K562 (cell line): ENCODE data around the gene RPAP2. TPM values are rescaled to one million over a fixed set of nuclear protein-coding genes. Genes with fewer than 3 reads are reported as not detected.
"Not testable (repeated sequence)": the region's sequence is repeated elsewhere in the genome, so short reads cannot be mapped to it uniquely, and the experiment has no call there.

Source experiments
- ATAC-seq: fragments of 200-7000 bp; cut with Tn5 transposase; 3 replicates; pipeline ENCODE4 v1.9.1; 2020; ENCODE audit warnings: moderate library complexity
- BruUV-seq: library from RNA; stranded (reverse); fragments of 400-500 nt; replicated peaks from 2 replicates; lab custom pipeline; 2021; lab: Mats Ljungman, UMichigan
- CTCF ChIA-PET: fragments of 300-600 bp; formaldehyde crosslinking; extraction: SDS; loops from one replicate; lab custom pipeline; 2021; ENCODE audit warnings: low intra/inter-chr PET ratio; lab: Yijun Ruan, JAX
- POLR2A ChIA-PET: fragments of 300-600, 350-650 bp; sonication (Branson Sonifier 250); formaldehyde crosslinking; extraction: SDS; loops from one replicate; lab custom pipeline; 2021; ENCODE audit warnings: antibody characterized with exemption, inconsistent platforms; lab: Yijun Ruan, JAX
- DNase-seq, 4 experiments: peaks; one replicate each; pipeline versions ENCODE4 v3.0.0 to v3.0.0-alpha.2; 2011 to 2018; ENCODE audit warnings: low spot score in 3 of 4, mixed read lengths in 3 of 4; ENCODE audit errors: extremely low read depth in 1 of 4
- FAIRE-seq: peaks from 2 replicates; lab custom pipeline; 2011; peaks lifted over from hg19 to GRCh38; lab: Jason Lieb, UNC
- H2AFZ ChIP-seq: 2 replicates; pipeline ENCODE4 v1.6.0; 2011; ENCODE audit warnings: low read depth, low read length, control low read depth, inconsistent platforms
- H3K27ac ChIP-seq: fragments of 200-600 bp; 3 replicates; pipeline ENCODE4 v1.8.0; 2011; ENCODE audit warnings: low read depth, mild to moderate bottlenecking, control low read depth, inconsistent platforms, low read length, moderate library complexity, mixed read lengths; ENCODE audit errors: extremely low read depth
- H3K27me3 ChIP-seq, 2 experiments: fragments of 300-600 bp in 1 of 2; 2 replicates in 1 of 2; 3 replicates in 1 of 2; pipeline versions ENCODE4 v1.6.0 to v1.8.0; 2011; ENCODE audit warnings: inconsistent platforms in 2 of 2, low read length in 2 of 2, mild to moderate bottlenecking in 1 of 2, mixed read lengths in 1 of 2, moderate library complexity in 1 of 2; ENCODE audit not compliant: control insufficient read depth in 2 of 2, insufficient read depth in 2 of 2
- H3K36me3 ChIP-seq: fragments of 300-600 bp; 3 replicates; pipeline ENCODE4 v1.8.0; 2011; ENCODE audit warnings: mild to moderate bottlenecking, low read length, inconsistent platforms; ENCODE audit not compliant: control insufficient read depth, insufficient read depth
- H3K4me1 ChIP-seq, 2 experiments: fragments of 200-600 bp in 1 of 2; replicated peaks in 1 of 2; 2 replicates in 1 of 2; 3 replicates in 1 of 2; pipeline versions ENCODE4 v1.5.1 to v1.8.0; 2011; ENCODE audit warnings: inconsistent platforms in 2 of 2, low read length in 2 of 2, mild to moderate bottlenecking in 1 of 2, mixed read lengths in 1 of 2, moderate library complexity in 1 of 2; ENCODE audit not compliant: control insufficient read depth in 2 of 2, insufficient read depth in 2 of 2
- H3K4me2 ChIP-seq: 2 replicates; pipeline ENCODE4 v1.6.1; 2011; ENCODE audit warnings: low read length, control low read depth, inconsistent platforms, mixed read lengths; ENCODE audit not compliant: insufficient read depth
- H3K4me3 ChIP-seq: fragments of 200-600 bp; sonication (generic), shearing (Covaris generic); 2 replicates; pipeline ENCODE4 v1.5.1; 2016; ENCODE audit warnings: control low read depth, inconsistent platforms
- H3K79me2 ChIP-seq: fragments of 200-600 bp; 3 replicates; pipeline ENCODE4 v1.8.0; 2011; ENCODE audit warnings: low read length, inconsistent platforms; ENCODE audit not compliant: control insufficient read depth, insufficient read depth
- H3K9ac ChIP-seq, 2 experiments: 2 replicates each; pipeline versions ENCODE4 v1.6.0 to v1.6.1; 2011; ENCODE audit warnings: low read depth in 2 of 2, low read length in 2 of 2, control low read depth in 1 of 2, inconsistent platforms in 1 of 2, mild to moderate bottlenecking in 1 of 2, mixed read lengths in 1 of 2; ENCODE audit not compliant: insufficient read depth in 1 of 2
- H3K9me1 ChIP-seq: one replicate; pipeline ENCODE4 v1.6.0; 2011; ENCODE audit warnings: inconsistent platforms, mild to moderate bottlenecking, low read length, moderate library complexity; ENCODE audit not compliant: control insufficient read depth, insufficient read depth
- H3K9me3 ChIP-seq: replicated peaks from 2 replicates; pipeline ENCODE4 v1.5.1; 2011; ENCODE audit warnings: low read depth, low read length, inconsistent platforms; ENCODE audit not compliant: control insufficient read depth, insufficient read depth
- H4K20me1 ChIP-seq: replicated peaks from 2 replicates; pipeline ENCODE4 v1.6.1; 2011; ENCODE audit warnings: low read length, inconsistent platforms, mixed read lengths; ENCODE audit not compliant: control insufficient read depth, insufficient read depth
- CTCF ChIP-seq, 3 experiments: IDR thresholded peaks in 2 of 3; conservative IDR thresholded peaks in 1 of 3; 2 replicates each; pipeline ENCODE4 v1.5.1; 2011 to 2012; ENCODE audit warnings: low read length in 3 of 3, mild to moderate bottlenecking in 3 of 3, control low read depth in 2 of 3, improper control_type of control experiment in 1 of 3, inconsistent platforms in 1 of 3, low read depth in 1 of 3, mixed read lengths in 1 of 3, moderate library complexity in 1 of 3; ENCODE audit not compliant: insufficient read depth in 2 of 3
- GTF2A2 ChIP-seq: IDR thresholded peaks from 2 replicates; pipeline ENCODE4 v1.6.1; 2016; ENCODE audit warnings: mild to moderate bottlenecking, missing genetic modification characterization, missing compliant biosample characterization
- RAD21 ChIP-seq, 2 experiments: fragments of 250-450 bp in 1 of 2; fragments of 450-650 bp in 1 of 2; sonication (Bioruptor Pico) in 1 of 2; formaldehyde crosslinking in 1 of 2; IDR thresholded peaks in 1 of 2; conservative IDR thresholded peaks in 1 of 2; 2 replicates each; pipeline versions ENCODE4 v1.4.0 to v1.8.0; 2020 to 2022; ENCODE audit warnings: mild to moderate bottlenecking in 2 of 2, moderate library complexity in 1 of 2
- SMC3 ChIP-seq: conservative IDR thresholded peaks from 2 replicates; pipeline ENCODE4 v1.6.1; 2011; ENCODE audit warnings: low read depth, low read length, improper control_type of control experiment; ENCODE audit not compliant: insufficient read depth
- TAF9B ChIP-seq: fragments of 450-650 bp; IDR thresholded peaks from 2 replicates; pipeline ENCODE4 v1.6.1; 2018; ENCODE audit warnings: mild to moderate bottlenecking; ENCODE audit not compliant: partially characterized antibody
- ZNF354B ChIP-seq: fragments of 250-450 bp; sonication (Bioruptor Pico); IDR thresholded peaks from 2 replicates; pipeline ENCODE4 v1.4.0; 2020
- ZNF507 ChIP-seq: conservative IDR thresholded peaks from 2 replicates; pipeline ENCODE4 v1.6.1; 2017; ENCODE audit warnings: missing genetic modification characterization, missing compliant biosample characterization
- ZNF586 ChIP-seq: fragments of 450-650 bp; formaldehyde crosslinking; conservative IDR thresholded peaks from 2 replicates; pipeline ENCODE4 v1.4.0; 2020; ENCODE audit warnings: mild to moderate bottlenecking, moderate library complexity
- WGBS: fragments of 100-300 bp; shearing (Covaris generic); methylation state at CpG from one replicate; pipeline ENCODE4 v1.1.6; 2016; ENCODE audit warnings: low coverage, mixed read lengths; ENCODE audit not compliant: insufficient coverage; ENCODE audit errors: missing lambda C conversion rate; 5-methylcytosine and 5-hydroxymethylcytosine counted together
- in situ Hi-C: fragments of 300-500 bp; cut with MboI; formaldehyde crosslinking; loops from 4 replicates; pipeline ENCODE4 v1.15.0; 2018; ENCODE audit warnings: inconsistent platforms, mixed read lengths
- intact Hi-C: fragments of 100-400 bp; cut with micrococcal nuclease; formaldehyde crosslinking; loops from 2 replicates; pipeline ENCODE4 v1.14.2; 2022
- polyA plus RNA-seq, 8 experiments: library from polyadenylated mRNA; depleted of rRNA in 4 of 8; stranded (reverse) in 5 of 8; unstranded in 3 of 8; fragments of >200 nt; fragmentation: Nextera tagmentation in 2 of 8; fragmentation: Illumina TruSeq in 1 of 8; extraction: Ambion mirVana in 2 of 8; extraction: Trizol in 1 of 8; gene quantifications; 2 replicates each; pipeline versions ENCODE4 v1.2.1 to v1.2.3, GENCODE V29; 2011 to 2014; ENCODE audit warnings: inconsistent platforms in 1 of 8, missing spikeins in 1 of 8
- total RNA-seq, 7 experiments: library from RNA; depleted of rRNA in 6 of 7; stranded (reverse); fragments of >200 nt in 6 of 7; fragmentation: Illumina TruSeq in 2 of 7; extraction: Trizol in 2 of 7; gene quantifications; 2 replicates each; pipeline versions ENCODE4 v1.2.1 to v1.2.3, GENCODE V29; 2011 to 2021; ENCODE audit warnings: low replicate concordance in 1 of 7
- TF ChIP-seq, protein P1 (sequence below): fragments of 450-650 bp; formaldehyde crosslinking; IDR thresholded peaks from 2 replicates; pipeline ENCODE4 v1.4.0; 2020; ENCODE audit warnings: mild to moderate bottlenecking, moderate library complexity

RPAP2 gene
- total and polyA plus RNA-seq, 9 of the 15 experiments (the other 6 are each of a cell fraction or from before 2014, with no cell fraction given), result 6.2 to 41.7 (median 28.7) TPM

DNA sequence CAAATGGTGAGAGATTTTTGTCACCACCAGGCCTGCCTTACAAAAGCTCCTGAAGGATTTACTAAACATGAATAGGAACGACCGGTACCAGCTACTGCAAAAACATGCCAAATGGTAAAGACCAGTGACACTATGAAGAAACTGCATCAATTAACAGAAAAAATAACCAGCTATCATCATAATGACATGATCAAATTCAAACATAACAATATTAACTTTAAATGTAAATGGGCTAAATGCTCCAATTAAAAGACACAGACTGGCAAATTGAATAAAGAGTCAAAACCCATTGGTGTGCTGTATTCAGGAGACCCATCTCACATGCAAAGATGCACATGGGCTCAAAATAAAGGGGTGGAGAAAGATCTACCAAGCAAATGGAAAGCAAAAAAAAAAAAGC is 17.4 kb upstream of the RPAP2 start:
- H3K4me3 ChIP-seq, in situ Hi-C loops, H3K9me1 ChIP-seq, ATAC-seq, CTCF ChIA-PET, intact Hi-C loops, H4K20me1 ChIP-seq, H3K27ac ChIP-seq, H2AFZ ChIP-seq, FAIRE-seq, H3K79me2 ChIP-seq, H3K9me3 ChIP-seq, BruUV-seq, H3K9ac ChIP-seq, H3K4me2 ChIP-seq, H3K27me3 ChIP-seq, H3K4me1 ChIP-seq, DNase-seq: not testable (repeated sequence)
- TF ChIP-seq ZNF507 (peak; percentile 94), ZNF354B (CRISPR knock-in tag) (0 out of 2 replicates have a peak, but pooled peaks have one; percentile 45)
- 93% methylated on average over 2 of the region's 2 CpGs for WGBS
- H3K36me3 ChIP-seq, result peaks cover 17% of the 10 kb centered on the region; the same call in 1 of the 3 replicates
- POLR2A ChIA-PET, result interaction anchor here (0.6 to 0.8 kb wide), 2 partner anchors 10 to 18 kb away, joined by 3 read pairs; no protein-coding TSS in a partner anchor

DNA sequence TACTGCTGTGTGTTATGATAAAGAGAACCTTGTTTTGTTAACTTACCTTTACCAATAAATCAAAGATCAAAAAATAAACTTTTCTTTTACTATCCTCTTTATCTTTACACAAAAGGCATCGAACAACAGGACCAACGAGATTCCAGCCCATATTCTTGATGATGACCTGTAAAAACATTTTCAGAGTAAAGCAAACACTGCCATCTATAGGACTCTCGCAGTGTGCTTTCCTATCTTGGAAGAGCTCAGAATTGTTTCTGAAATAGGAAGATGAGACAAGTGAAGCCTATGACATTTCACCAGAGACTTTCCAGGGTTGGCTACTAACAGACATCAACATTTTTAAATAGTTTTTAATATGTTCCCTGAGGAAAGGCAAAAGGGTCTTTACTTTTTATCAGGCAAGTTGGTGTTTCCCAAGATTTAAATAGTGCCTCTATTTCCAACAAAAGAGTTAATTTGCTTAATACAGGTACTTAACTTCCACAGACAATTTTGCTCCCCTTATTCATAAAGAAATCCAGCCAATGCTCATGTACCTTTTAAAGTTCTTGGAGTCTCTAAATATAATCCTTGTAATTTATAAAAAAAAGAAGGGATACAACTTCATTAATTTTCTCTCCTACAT is 7.4 kb upstream of the RPAP2 start:
- POLR2A ChIA-PET, result interaction anchor here (0.5 to 1.0 kb wide), 3 partner anchors 11 to 317 kb away, joined by 3 to 5 read pairs (median 4); no protein-coding TSS in a partner anchor
- H3K27me3 ChIP-seq, result no peaks in the 10 kb centered on the region
- 47% methylated on average over 3 of the region's 3 CpGs for WGBS
- FAIRE-seq (peak; percentile 58), DNase-seq (peak; percentile 22 to 56 (median 30)), ATAC-seq (peak; percentile 93)
- no peak overlapping the region for H3K4me3 ChIP-seq
- intact Hi-C loops, result loop anchor here (2.0 to 10.0 kb wide), 4 partner anchors 295 to 887 kb away; partner anchors contain the start of gene HFM1
- BruUV-seq, result no TSS peak
- CTCF ChIA-PET, result interaction anchor here (0.6 to 1.9 kb wide), 5 partner anchors 294 to 1125 kb away, joined by 3 to 8 read pairs (median 4); no protein-coding TSS in a partner anchor
- no peaks in the 10 kb centered on the region for H3K79me2 ChIP-seq
- H3K9me3 ChIP-seq, result no peaks in the 10 kb centered on the region
- H3K4me1 ChIP-seq, result no peaks in the 10 kb centered on the region
- H3K36me3 ChIP-seq, result peaks cover 54% of the 10 kb centered on the region
- in situ Hi-C loops, result loop anchor here (5.0 kb wide), 1 partner anchor 779 kb away; no protein-coding TSS in a partner anchor
- H3K9me1 ChIP-seq, result no peaks in the 10 kb centered on the region
- H3K27ac ChIP-seq, result no peak overlapping the region
- no peaks in the 10 kb centered on the region for H4K20me1 ChIP-seq
- H3K4me2 ChIP-seq, result no peak overlapping the region
- no peak overlapping the region for H2AFZ ChIP-seq
- no peak overlapping the region for H3K9ac ChIP-seq
- peak; percentile 80 to 86 for TF ChIP-seq RAD21 (CRISPR knock-in tag; conservative IDR thresholded peaks at IDR 0.05 in 1 of 2, IDR thresholded peaks at IDR 0.05 in 1 of 2)
- TF ChIP-seq, protein P1, sequence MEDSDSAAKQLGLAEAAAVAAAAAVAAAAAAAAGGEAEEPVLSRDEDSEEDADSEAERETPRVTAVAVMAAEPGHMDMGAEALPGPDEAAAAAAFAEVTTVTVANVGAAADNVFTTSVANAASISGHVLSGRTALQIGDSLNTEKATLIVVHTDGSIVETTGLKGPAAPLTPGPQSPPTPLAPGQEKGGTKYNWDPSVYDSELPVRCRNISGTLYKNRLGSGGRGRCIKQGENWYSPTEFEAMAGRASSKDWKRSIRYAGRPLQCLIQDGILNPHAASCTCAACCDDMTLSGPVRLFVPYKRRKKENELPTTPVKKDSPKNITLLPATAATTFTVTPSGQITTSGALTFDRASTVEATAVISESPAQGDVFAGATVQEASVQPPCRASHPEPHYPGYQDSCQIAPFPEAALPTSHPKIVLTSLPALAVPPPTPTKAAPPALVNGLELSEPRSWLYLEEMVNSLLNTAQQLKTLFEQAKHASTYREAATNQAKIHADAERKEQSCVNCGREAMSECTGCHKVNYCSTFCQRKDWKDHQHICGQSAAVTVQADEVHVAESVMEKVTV, result peak; percentile 63; the same call in 1 of the 2 replicates
- 0 out of 2 replicates have a peak, but pooled peaks have one; percentile 25 for TF ChIP-seq SMC3
- TF ChIP-seq ZNF586 (CRISPR knock-in tag), result no peak
- TF ChIP-seq GTF2A2 (tag), result no peak
- no peak for TF ChIP-seq TAF9B
- TF ChIP-seq CTCF (IDR thresholded peaks at IDR 0.05 in 2 of 3, conservative IDR thresholded peaks at IDR 0.05 in 1 of 3; ENCODE audit: insufficient read depth in 2 of 3, low read depth in 1 of 3, low read length in 3 of 3), result peak; percentile 47 to 82 (median 70); a peak in 5 of 6 replicates
